NCI-H345 (cell line): ENCODE measurements around the gene NT5DC4.
A peak's percentile ranks its signal among the peaks of the same experiment; 100 is the strongest.

Experiments used
- DNase-seq: peaks from one replicate; lab custom pipeline; 2025; lab: John Stamatoyannopoulos, UW

Gene NT5DC4

GRCh38 chr2:112754564-112754963, 33.7 kb downstream of the NT5DC4 start:
- no peak for DNase-seq

GRCh38 chr2:112755444-112755843, 34.6 kb downstream of the NT5DC4 start:
- no peak for DNase-seq

GRCh38 chr2:112756207-112756606, 35.4 kb downstream of the NT5DC4 start:
- DNase-seq, result no peak

GRCh38 chr2:112757265-112757664, 36.4 kb downstream of the NT5DC4 start:
- no peak for DNase-seq

- DNase-seq, result no peak
Observed at GRCh38 chr2:112758711-112759110, 37.9 kb downstream of the NT5DC4 start.

GRCh38 chr2:112760149-112760548, 39.3 kb downstream of the NT5DC4 start:
- no peak for DNase-seq

GRCh38 chr2:112762276-112762675, 41.5 kb downstream of the NT5DC4 start:
- no peak for DNase-seq

- DNase-seq, result peak; percentile 98
Observed at GRCh38 chr2:112764071-112765044, 43.5 kb downstream of the NT5DC4 start, which contains the start of gene CKAP2L. Gene CKAP2L (minus strand): TSS chr2:112764609. CDS start chr2:112764598, 11 bp downstream.

- no peak for DNase-seq
Observed at GRCh38 chr2:112765251-112765650, 44.4 kb downstream of the NT5DC4 start.

- DNase-seq, result no peak
Observed at GRCh38 chr2:112767693-112768330, 47.0 kb downstream of the NT5DC4 start.

- DNase-seq, result no peak
Observed at GRCh38 chr2:112768432-112768831, 47.6 kb downstream of the NT5DC4 start.

GRCh38 chr2:112772322-112772721, 51.5 kb downstream of the NT5DC4 start:
- no peak for DNase-seq

- DNase-seq, result no peak
Observed at GRCh38 chr2:112772911-112773475, 52.2 kb downstream of the NT5DC4 start.

GRCh38 chr2:112773556-112773955, 52.7 kb downstream of the NT5DC4 start:
- DNase-seq, result no peak

GRCh38 chr2:112774536-112775285, 53.9 kb downstream of the NT5DC4 start:
- no peak for DNase-seq

- DNase-seq, result no peak
Observed at GRCh38 chr2:112776113-112776512, 55.3 kb downstream of the NT5DC4 start.

- DNase-seq, result no peak
Observed at GRCh38 chr2:112777036-112777435, 56.2 kb downstream of the NT5DC4 start.

- no peak for DNase-seq
Observed at GRCh38 chr2:112779598-112779997, 58.8 kb downstream of the NT5DC4 start.

- DNase-seq, result no peak
Observed at GRCh38 chr2:112782234-112782799, 61.5 kb downstream of the NT5DC4 start.

GRCh38 chr2:112783187-112783714, 62.4 kb downstream of the NT5DC4 start:
- DNase-seq, result no peak
